KMS-11 (cell line): ENCODE data around the gene PIWIL4.

Experiments
- H2AFZ ChIP-seq: fragments of 200-600 bp; sonication (generic); 2 replicates; pipeline ENCODE4 v1.6.1; 2016; ENCODE audit warnings: antibody characterized with exemption, mixed run types, low read depth
- H3K27ac ChIP-seq: fragments of 200-600 bp; sonication (generic); 2 replicates; pipeline ENCODE4 v1.6.1; 2016; ENCODE audit warnings: mild to moderate bottlenecking, mixed run types
- H3K27me3 ChIP-seq: fragments of 200-600 bp; sonication (generic); 2 replicates; pipeline ENCODE4 v1.6.1; 2017; ENCODE audit warnings: mild to moderate bottlenecking, low read depth, mixed run types, moderate library complexity; ENCODE audit not compliant: insufficient read depth
- H3K36me3 ChIP-seq: fragments of 200-600 bp; sonication (generic); 2 replicates; pipeline ENCODE4 v1.6.1; 2017; ENCODE audit warnings: mild to moderate bottlenecking, mixed run types; ENCODE audit not compliant: insufficient read depth
- H3K4me1 ChIP-seq: fragments of 200-600 bp; sonication (generic); 2 replicates; pipeline ENCODE4 v1.6.1; 2016; ENCODE audit warnings: mild to moderate bottlenecking, low read depth, mixed run types; ENCODE audit not compliant: poor library complexity, severe bottlenecking
- H3K4me2 ChIP-seq: fragments of 200-600 bp; sonication (generic); 2 replicates; pipeline ENCODE4 v1.7.0; 2016; ENCODE audit warnings: mild to moderate bottlenecking, mixed run types
- H3K4me3 ChIP-seq: fragments of 200-600 bp; sonication (generic); IDR thresholded peaks from 2 replicates; pipeline ENCODE4 v1.6.1; 2017; ENCODE audit warnings: low read depth, low read length, mixed read lengths; ENCODE audit not compliant: insufficient read depth
- H3K79me2 ChIP-seq: fragments of 200-600 bp; sonication (generic); 2 replicates; pipeline ENCODE4 v1.6.1; 2016; ENCODE audit warnings: low read depth, mixed run types; ENCODE audit not compliant: insufficient read depth
- H3K9ac ChIP-seq: fragments of 200-600 bp; sonication (generic); 2 replicates; pipeline ENCODE4 v1.6.1; 2016; ENCODE audit warnings: mild to moderate bottlenecking, mixed run types
- H4K20me1 ChIP-seq: fragments of 200-600 bp; sonication (generic); 2 replicates; pipeline ENCODE4 v1.6.1; 2016; ENCODE audit warnings: mild to moderate bottlenecking, mixed run types; ENCODE audit not compliant: insufficient read depth
- CTCF ChIP-seq: fragments of 200-600 bp; sonication (generic); conservative IDR thresholded peaks from 2 replicates; pipeline ENCODE4 v1.6.1; 2017; ENCODE audit warnings: low read depth, mild to moderate bottlenecking, antibody characterized with exemption, low read length, moderate library complexity, mixed read lengths

Gene PIWIL4

GRCh38 chr11:94532211-94532610, 35.0 kb upstream of the PIWIL4 start:
- H2AFZ ChIP-seq: no peak overlapping the region
- no peaks in the 10 kb centered on the region for H3K4me1 ChIP-seq
- H3K27me3 ChIP-seq: no peaks in the 10 kb centered on the region
- no peak overlapping the region for H3K4me2 ChIP-seq
- no peak overlapping the region for H3K27ac ChIP-seq
- no peaks in the 10 kb centered on the region for H4K20me1 ChIP-seq
- no peak for TF ChIP-seq CTCF
- H3K9ac ChIP-seq: no peak overlapping the region
- no peaks in the 10 kb centered on the region for H3K79me2 ChIP-seq
- H3K4me3 ChIP-seq: no peak overlapping the region
- no peaks in the 10 kb centered on the region for H3K36me3 ChIP-seq

GRCh38 chr11:94533206-94533605, 34.0 kb upstream of the PIWIL4 start:
- H3K9ac ChIP-seq: no peak overlapping the region
- TF ChIP-seq CTCF: no peak
- H2AFZ ChIP-seq: no peak overlapping the region

GRCh38 chr11:94533696-94534630, 33.2 kb upstream of the PIWIL4 start:
- Histone ChIP-seq H3K27ac (no peak overlapping the region), H3K9ac (no peak overlapping the region), H3K4me2 (no peak overlapping the region), H2AFZ (no peak overlapping the region), H3K36me3 (no peaks in the 10 kb centered on the region), H3K4me3 (no peak overlapping the region), H4K20me1 (no peaks in the 10 kb centered on the region), H3K79me2 (no peaks in the 10 kb centered on the region), H3K27me3 (no peaks in the 10 kb centered on the region), H3K4me1 (no peaks in the 10 kb centered on the region)
- TF ChIP-seq CTCF: no peak

More at GRCh38 chr11:94533206-94533605, 34.0 kb upstream of the PIWIL4 start:
- H3K27ac ChIP-seq: no peak overlapping the region
- no peaks in the 10 kb centered on the region for H4K20me1 ChIP-seq
- H3K27me3 ChIP-seq: no peaks in the 10 kb centered on the region
- H3K4me2 ChIP-seq: no peak overlapping the region
- H3K79me2 ChIP-seq: no peaks in the 10 kb centered on the region
- no peaks in the 10 kb centered on the region for H3K36me3 ChIP-seq
- no peak overlapping the region for H3K4me3 ChIP-seq
- no peaks in the 10 kb centered on the region for H3K4me1 ChIP-seq

GRCh38 chr11:94536386-94536785, 30.8 kb upstream of the PIWIL4 start:
- Histone ChIP-seq H3K4me1 (no peaks in the 10 kb centered on the region), H3K9ac (no peak overlapping the region), H3K4me2 (no peak overlapping the region), H4K20me1 (no peaks in the 10 kb centered on the region), H3K27ac (no peak overlapping the region), H3K4me3 (no peak overlapping the region), H3K79me2 (no peaks in the 10 kb centered on the region), H3K36me3 (no peaks in the 10 kb centered on the region), H3K27me3 (no peaks in the 10 kb centered on the region), H2AFZ (no peak overlapping the region)
- TF ChIP-seq CTCF: no peak
